HG03196 (cell line): ENCODE results near the gene DGKE.
A peak's percentile ranks its signal among the peaks of the same experiment; 100 is the strongest.

ENCODE experiments used
- ATAC-seq: cut with Tn5 transposase; IDR thresholded peaks from one replicate; pipeline ENCODE4 v1.9.1; 2021; ENCODE audit not compliant: unreplicated experiment

The DGKE gene

GRCh38 chr17:56913000-56913311, 79.0 kb downstream of the DGKE start:
- ATAC-seq: no peak

- ATAC-seq: peak; percentile 31
Measured at GRCh38 chr17:56913353-56913866, 79.5 kb downstream of the DGKE start.

- peak; percentile 71 for ATAC-seq
Measured at GRCh38 chr17:56913867-56914580, 80.1 kb downstream of the DGKE start, which contains the start of gene TRIM25. TRIM25 (minus strand) TSS chr17:56914049; CDS start chr17:56913988, 61 bp downstream.

GRCh38 chr17:56914581-56915273, 80.8 kb downstream of the DGKE start:
- ATAC-seq: peak; percentile 1

- ATAC-seq: no peak
Measured at GRCh38 chr17:56917559-56918296, 83.8 kb downstream of the DGKE start.

- ATAC-seq: no peak
Measured at GRCh38 chr17:56918916-56919315, 85.0 kb downstream of the DGKE start.
